ENCODE results near the gene DPF3.

DNA sequence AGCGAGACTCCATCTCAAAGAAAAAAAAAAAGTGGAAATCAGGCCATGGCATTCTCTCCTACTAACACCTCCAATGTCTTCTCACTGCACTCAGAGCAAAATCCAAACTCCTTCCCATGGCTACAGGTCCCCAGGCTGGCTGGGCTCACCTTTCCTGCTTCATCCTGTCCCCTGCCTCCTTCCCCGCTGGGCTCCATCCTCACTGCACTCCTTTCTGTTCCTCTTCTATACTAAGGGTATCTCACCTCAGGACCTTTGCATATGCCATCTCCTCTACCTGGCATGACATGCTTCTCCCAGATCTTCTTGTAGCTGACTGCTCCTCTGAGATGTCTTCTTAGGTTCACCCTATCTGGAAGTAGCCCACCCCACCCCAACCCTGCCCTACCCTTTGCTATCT lies 111.1 kb downstream of the DPF3 start:
- TF ChIP-seq EP300 (IDR thresholded peaks at IDR 0.05) (no peak), RCOR1 (IDR thresholded peaks at IDR 0.05; ENCODE audit: low read depth, low read length) (no peak), FOSB (CRISPR knock-in tag; IDR thresholded peaks at IDR 0.05) (no peak), POLR2A (IDR thresholded peaks at IDR 0.05; ENCODE audit: low read length) (no peak), SREBF2 (IDR thresholded peaks at IDR 0.05) (no peak), MAZ (IDR thresholded peaks at IDR 0.05; ENCODE audit: borderline replicate concordance, low read depth, low read length) (no peak), EHMT2 (IDR thresholded peaks at IDR 0.05; ENCODE audit: low read depth) (no peak), NFE2L2 (conservative IDR thresholded peaks at IDR 0.05; ENCODE audit: low read length) (no peak), ZSCAN20 (CRISPR knock-in tag; IDR thresholded peaks at IDR 0.05) (no peak), RAD21 (conservative IDR thresholded peaks at IDR 0.05 in 1 of 2, IDR thresholded peaks at IDR 0.05 in 1 of 2) (no peak), POLR2AphosphoS2 (conservative IDR thresholded peaks at IDR 0.05; ENCODE audit: low read length) (no peak)
- TF ChIP-seq, protein P1, sequence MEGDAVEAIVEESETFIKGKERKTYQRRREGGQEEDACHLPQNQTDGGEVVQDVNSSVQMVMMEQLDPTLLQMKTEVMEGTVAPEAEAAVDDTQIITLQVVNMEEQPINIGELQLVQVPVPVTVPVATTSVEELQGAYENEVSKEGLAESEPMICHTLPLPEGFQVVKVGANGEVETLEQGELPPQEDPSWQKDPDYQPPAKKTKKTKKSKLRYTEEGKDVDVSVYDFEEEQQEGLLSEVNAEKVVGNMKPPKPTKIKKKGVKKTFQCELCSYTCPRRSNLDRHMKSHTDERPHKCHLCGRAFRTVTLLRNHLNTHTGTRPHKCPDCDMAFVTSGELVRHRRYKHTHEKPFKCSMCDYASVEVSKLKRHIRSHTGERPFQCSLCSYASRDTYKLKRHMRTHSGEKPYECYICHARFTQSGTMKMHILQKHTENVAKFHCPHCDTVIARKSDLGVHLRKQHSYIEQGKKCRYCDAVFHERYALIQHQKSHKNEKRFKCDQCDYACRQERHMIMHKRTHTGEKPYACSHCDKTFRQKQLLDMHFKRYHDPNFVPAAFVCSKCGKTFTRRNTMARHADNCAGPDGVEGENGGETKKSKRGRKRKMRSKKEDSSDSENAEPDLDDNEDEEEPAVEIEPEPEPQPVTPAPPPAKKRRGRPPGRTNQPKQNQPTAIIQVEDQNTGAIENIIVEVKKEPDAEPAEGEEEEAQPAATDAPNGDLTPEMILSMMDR (IDR thresholded peaks at IDR 0.05), result no peak
- TF ChIP-seq, protein P2, sequence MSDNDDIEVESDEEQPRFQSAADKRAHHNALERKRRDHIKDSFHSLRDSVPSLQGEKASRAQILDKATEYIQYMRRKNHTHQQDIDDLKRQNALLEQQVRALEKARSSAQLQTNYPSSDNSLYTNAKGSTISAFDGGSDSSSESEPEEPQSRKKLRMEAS (IDR thresholded peaks at IDR 0.05), result no peak
- TF ChIP-seq, protein P3, sequence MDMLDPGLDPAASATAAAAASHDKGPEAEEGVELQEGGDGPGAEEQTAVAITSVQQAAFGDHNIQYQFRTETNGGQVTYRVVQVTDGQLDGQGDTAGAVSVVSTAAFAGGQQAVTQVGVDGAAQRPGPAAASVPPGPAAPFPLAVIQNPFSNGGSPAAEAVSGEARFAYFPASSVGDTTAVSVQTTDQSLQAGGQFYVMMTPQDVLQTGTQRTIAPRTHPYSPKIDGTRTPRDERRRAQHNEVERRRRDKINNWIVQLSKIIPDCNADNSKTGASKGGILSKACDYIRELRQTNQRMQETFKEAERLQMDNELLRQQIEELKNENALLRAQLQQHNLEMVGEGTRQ (IDR thresholded peaks at IDR 0.05), result no peak

Data from A549 (cell line).